HepG2 (cell line): ENCODE results near the gene SLC7A6OS. TPM values are rescaled to one million over a fixed set of nuclear protein-coding genes. Genes with fewer than 3 reads are reported as not detected.

ENCODE experiments used
- ATAD3A ChIP-seq: sonication (generic); formaldehyde crosslinking; IDR thresholded peaks from 2 replicates; pipeline ENCODE4 v1.4.0; 2020; ENCODE audit warnings: missing genetic modification reagents
- BCL6 ChIP-seq: IDR thresholded peaks from 2 replicates; pipeline ENCODE4 v1.6.1; 2016; ENCODE audit warnings: missing genetic modification reagents, missing compliant biosample characterization
- BHLHE40 ChIP-seq: IDR thresholded peaks from 2 replicates; pipeline ENCODE4 v1.6.1; 2011; ENCODE audit warnings: low read length, improper control_type of control experiment
- CAMTA2 ChIP-seq: sonication (generic); formaldehyde crosslinking; IDR thresholded peaks from 2 replicates; pipeline ENCODE4 v1.4.0; 2020; ENCODE audit warnings: mild to moderate bottlenecking, missing genetic modification reagents, borderline replicate concordance
- EED ChIP-seq: sonication (generic); formaldehyde crosslinking; IDR thresholded peaks from 2 replicates; pipeline ENCODE4 v1.5.0; 2020; ENCODE audit warnings: mild to moderate bottlenecking, missing genetic modification reagents
- ETS1 ChIP-seq: sonication (generic); formaldehyde crosslinking; IDR thresholded peaks from 2 replicates; pipeline ENCODE4 v1.4.0; 2020; ENCODE audit warnings: missing genetic modification reagents
- FOXM1 ChIP-seq: sonication (generic); formaldehyde crosslinking; IDR thresholded peaks from 2 replicates; pipeline ENCODE4 v1.5.0; 2020; ENCODE audit warnings: missing genetic modification reagents
- GTF2F1 ChIP-seq: fragments of 150-350 bp; IDR thresholded peaks from 2 replicates; pipeline ENCODE4 v1.6.1; 2014; ENCODE audit warnings: low read length
- MAF1 ChIP-seq: sonication (generic); formaldehyde crosslinking; IDR thresholded peaks from 2 replicates; pipeline ENCODE4 v1.5.0; 2020; ENCODE audit warnings: missing genetic modification reagents, borderline replicate concordance
- MAX ChIP-seq: IDR thresholded peaks from 2 replicates; pipeline ENCODE4 v1.6.1; 2012; ENCODE audit warnings: inconsistent platforms
- PHF5A ChIP-seq: IDR thresholded peaks from one replicate; pipeline ENCODE4 v1.6.1; 2018; ENCODE audit warnings: low read depth, missing genetic modification reagents; ENCODE audit not compliant: unreplicated experiment
- PHF8 ChIP-seq: sonication (generic); formaldehyde crosslinking; IDR thresholded peaks from 2 replicates; pipeline ENCODE4 v1.5.0; 2020; ENCODE audit warnings: missing genetic modification reagents
- RFXANK ChIP-seq: IDR thresholded peaks from 2 replicates; pipeline ENCODE4 v1.6.1; 2016
- SNAI1 ChIP-seq: sonication (generic); formaldehyde crosslinking; IDR thresholded peaks from 2 replicates; pipeline ENCODE4 v1.5.0; 2020; ENCODE audit warnings: mild to moderate bottlenecking, missing genetic modification reagents, borderline replicate concordance
- TARDBP ChIP-seq: sonication (generic); formaldehyde crosslinking; IDR thresholded peaks from 2 replicates; pipeline ENCODE4 v1.8.0; 2022; ENCODE audit warnings: mild to moderate bottlenecking, missing genetic modification reagents
- TMF1 ChIP-seq: sonication (generic); formaldehyde crosslinking; IDR thresholded peaks from 2 replicates; pipeline ENCODE4 v1.8.1; 2022; ENCODE audit warnings: low read depth, missing genetic modification reagents
- ZBTB21 ChIP-seq: sonication (generic); formaldehyde crosslinking; IDR thresholded peaks from 2 replicates; pipeline ENCODE4 v1.4.0; 2020; ENCODE audit warnings: missing genetic modification reagents
- ZFP37 ChIP-seq: sonication (generic); formaldehyde crosslinking; IDR thresholded peaks from 2 replicates; pipeline ENCODE4 v1.4.0; 2020; ENCODE audit warnings: missing genetic modification reagents, borderline replicate concordance
- ZNF34 ChIP-seq: sonication (generic); formaldehyde crosslinking; IDR thresholded peaks from 2 replicates; pipeline ENCODE4 v1.4.0; 2020; ENCODE audit warnings: mild to moderate bottlenecking, missing genetic modification reagents, borderline replicate concordance
- ZNF496 ChIP-seq: sonication (generic); formaldehyde crosslinking; IDR thresholded peaks from 2 replicates; pipeline ENCODE4 v1.8.1; 2023; ENCODE audit warnings: mild to moderate bottlenecking, moderate library complexity, missing genetic modification reagents; ENCODE audit not compliant: insufficient replicate concordance
- ZNF503 ChIP-seq: sonication (generic); formaldehyde crosslinking; IDR thresholded peaks from 2 replicates; pipeline ENCODE4 v1.4.0; 2020; ENCODE audit warnings: missing genetic modification reagents
- ZNF597 ChIP-seq: sonication (generic); formaldehyde crosslinking; IDR thresholded peaks from 2 replicates; pipeline ENCODE4 v1.5.0; 2020; ENCODE audit warnings: missing genetic modification reagents
- ZNF773 ChIP-seq: sonication (generic); formaldehyde crosslinking; IDR thresholded peaks from 2 replicates; pipeline ENCODE4 v1.4.0; 2020; ENCODE audit warnings: missing genetic modification reagents, borderline replicate concordance
- ZNF800 ChIP-seq: sonication (generic); formaldehyde crosslinking; IDR thresholded peaks from 2 replicates; pipeline ENCODE4 v1.4.0; 2020; ENCODE audit warnings: missing genetic modification reagents
- polyA plus RNA-seq, 8 experiments: library from polyadenylated mRNA; depleted of rRNA in 3 of 8; stranded (reverse) in 7 of 8; unstranded in 1 of 8; fragments of >200 nt; fragmentation: Illumina TruSeq in 4 of 8; extraction: Trizol in 4 of 8; gene quantifications; 2 replicates each; pipeline versions ENCODE4 v1.2.1 to v1.2.3, GENCODE V29; 2011 to 2016; ENCODE audit warnings: low read depth in 4 of 8, missing spikeins in 1 of 8, mixed read lengths in 1 of 8; ENCODE audit not compliant: insufficient read depth in 1 of 8
- total RNA-seq, 5 experiments: library from RNA; depleted of rRNA; stranded (reverse); fragments of >200 nt; fragmentation: Illumina TruSeq; extraction: Trizol; gene quantifications; 2 replicates each; pipeline ENCODE4 v1.2.3, GENCODE V29; 2016; ENCODE audit warnings: low read depth in 1 of 5

Gene SLC7A6OS
- total and polyA plus RNA-seq, 2 of the 13 experiments (the other 11 are each of a cell fraction or from before 2014, with no cell fraction given): 11.2 to 21.5 TPM

GRCh38 chr16:68257906-68258800 is 52.6 kb downstream of the SLC7A6OS start (continued):
- TF ChIP-seq ATAD3A (CRISPR knock-in tag) (no peak), PHF8 (CRISPR knock-in tag) (no peak; the same call in 1 of the 2 replicates), MAF1 (CRISPR knock-in tag) (no peak), ZBTB21 (CRISPR knock-in tag) (no peak), EED (CRISPR knock-in tag) (no peak), ZNF503 (CRISPR knock-in tag) (no peak), CAMTA2 (CRISPR knock-in tag) (no peak), FOXM1 (no peak), ZNF496 (no peak), TARDBP (CRISPR knock-in tag) (peak; percentile 87), ZNF773 (CRISPR knock-in tag) (no peak), ZNF800 (CRISPR knock-in tag) (no peak; the same call in 1 of the 2 replicates), ZNF597 (CRISPR knock-in tag) (no peak), ZNF34 (no peak; the same call in 1 of the 2 replicates), BCL6 (CRISPR knock-in tag) (peak; percentile 75), PHF5A (CRISPR knock-in tag) (peak; percentile 73), ETS1 (no peak), GTF2F1 (no peak), BHLHE40 (peak; percentile 92), TMF1 (no peak), MAX (peak; percentile 98), SNAI1 (CRISPR knock-in tag) (no peak), ZFP37 (CRISPR knock-in tag) (0 out of 2 replicates have a peak, but pooled peaks have one; percentile 78), RFXANK (CRISPR knock-in tag) (0 out of 2 replicates have a peak, but pooled peaks have one; percentile 66)
